ENCODE results near the gene PLEKHA7. TPM values are rescaled to one million over a fixed set of nuclear protein-coding genes. Genes with fewer than 3 reads are reported as not detected.

The PLEKHA7 gene
- total and polyA plus RNA-seq, 2 of the 13 experiments (the other 11 are each of a cell fraction or from before 2014, with no cell fraction given): 17.5 to 18.7 TPM

- TF ChIP-seq RBFOX2 (IDR thresholded peaks at IDR 0.05; ENCODE audit: low read depth, low read length): peak; percentile 73
- 0 out of 2 replicates have a peak, but pooled peaks have one; percentile 47 for TF ChIP-seq ZSCAN20 (CRISPR knock-in tag; IDR thresholded peaks at IDR 0.05; ENCODE audit: borderline replicate concordance)
- TF ChIP-seq FOXO1 (CRISPR knock-in tag; IDR thresholded peaks at IDR 0.05): no peak
- TF ChIP-seq ZNF503 (CRISPR knock-in tag; IDR thresholded peaks at IDR 0.05): no peak
- peak; percentile 2; the same call in 1 of the 2 replicates for TF ChIP-seq CTCF (CRISPR knock-in tag; IDR thresholded peaks at IDR 0.05)
- no peak for TF ChIP-seq ZNF382 (CRISPR knock-in tag; IDR thresholded peaks at IDR 0.05; ENCODE audit: borderline replicate concordance)
- TF ChIP-seq ZNF768 (CRISPR knock-in tag; IDR thresholded peaks at IDR 0.05): no peak; the same call in 1 of the 2 replicates
- no peak; the same call in 1 of the 2 replicates for TF ChIP-seq MED1 (CRISPR knock-in tag; IDR thresholded peaks at IDR 0.05)
- no peak for TF ChIP-seq ATRX (CRISPR knock-in tag; IDR thresholded peaks at IDR 0.05; ENCODE audit: borderline replicate concordance)
- TF ChIP-seq SOX13 (IDR thresholded peaks at IDR 0.05): no peak
- no peak for TF ChIP-seq SOX13 (CRISPR knock-in tag; conservative IDR thresholded peaks at IDR 0.05 in 1 of 2, IDR thresholded peaks at IDR 0.05 in 1 of 2)
- TF ChIP-seq ZNF343 (CRISPR knock-in tag; IDR thresholded peaks at IDR 0.05): no peak
- TF ChIP-seq E2F5 (CRISPR knock-in tag; conservative IDR thresholded peaks at IDR 0.05): 0 out of 2 replicates have a peak, but pooled peaks have one; percentile 20
- no peak for TF ChIP-seq TFAP4 (IDR thresholded peaks at IDR 0.05; ENCODE audit: borderline replicate concordance, low read depth)
- no peak for TF ChIP-seq XBP1 (CRISPR knock-in tag; IDR thresholded peaks at IDR 0.05)
- no peak for TF ChIP-seq ZNF280D (CRISPR knock-in tag; IDR thresholded peaks at IDR 0.05)
- peak; percentile 72; the same call in 1 of the 2 replicates for TF ChIP-seq ZNF563 (CRISPR knock-in tag; IDR thresholded peaks at IDR 0.05)
- TF ChIP-seq ZFP91 (CRISPR knock-in tag; IDR thresholded peaks at IDR 0.05; ENCODE audit: borderline replicate concordance): peak; percentile 32; the same call in 1 of the 2 replicates
These were observed 480 bp downstream of the PLEKHA7 start (continued) for GRCh38 chr11:17013548-17014320.
